Large intestine (tissue), 3 donors: ENCODE measurements around the gene NRXN3. TPM values are rescaled to one million over a fixed set of nuclear protein-coding genes. Genes with fewer than 3 reads are reported as not detected.

Experiments used
- DNase-seq, 2 donors: peaks; one replicate each; pipeline versions ENCODE4 v3.0.0 to v3.0.0-alpha.2; 2013
- H3K27ac ChIP-seq: one replicate; pipeline ENCODE4 v1.5.1; 2013; ENCODE audit warnings: low read length
- H3K27me3 ChIP-seq: 2 replicates; pipeline ENCODE4 v1.6.1; 2013; ENCODE audit warnings: low read length; ENCODE audit not compliant: control insufficient read depth, insufficient read depth
- H3K36me3 ChIP-seq: 2 replicates; pipeline ENCODE4 v1.6.1; 2013; ENCODE audit warnings: low read length; ENCODE audit not compliant: control insufficient read depth, insufficient read depth
- H3K4me1 ChIP-seq: one replicate; pipeline ENCODE4 v1.6.1; 2013; ENCODE audit warnings: low read length; ENCODE audit not compliant: control insufficient read depth, insufficient read depth
- H3K4me3 ChIP-seq: one replicate; pipeline ENCODE4 v1.5.1; 2013; ENCODE audit warnings: low read length
- H3K9me3 ChIP-seq: one replicate; pipeline ENCODE4 v1.6.1; 2013; ENCODE audit warnings: mild to moderate bottlenecking, low read depth, low read length, moderate library complexity; ENCODE audit not compliant: control insufficient read depth
- WGBS: methylation state at CpG from one replicate; pipeline ENCODE4 v1.1.5; 2013; ENCODE audit warnings: low lambda C conversion rate; ENCODE audit not compliant: insufficient coverage; 5-methylcytosine and 5-hydroxymethylcytosine counted together
- polyA plus RNA-seq: library from polyadenylated mRNA; unstranded; fragments of 120-200 nt; gene quantifications from one replicate; pipeline ENCODE4 v1.2.1, GENCODE V29; 2013

The NRXN3 gene
- polyA plus RNA-seq, 1 donor, result 12.8 TPM

DNA sequence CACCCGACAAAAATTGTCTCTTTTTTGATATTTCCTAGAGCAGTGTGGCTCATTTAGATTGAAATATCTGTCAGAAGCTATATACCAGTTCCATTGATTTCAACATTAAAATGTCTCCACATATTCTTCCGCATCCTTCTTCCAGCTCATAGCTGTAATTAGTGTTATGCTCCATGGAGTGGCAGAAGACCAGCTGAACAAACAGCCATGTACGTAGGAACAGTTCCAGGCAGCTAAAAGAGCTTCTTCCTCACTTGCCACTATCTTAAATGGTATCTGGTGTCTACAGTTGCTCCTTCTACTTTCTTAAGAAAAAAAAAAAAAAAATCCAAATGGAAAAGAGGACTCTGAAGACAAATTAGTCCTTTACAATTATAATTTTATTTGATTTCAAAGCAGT, 1193.1 kb downstream of the NRXN3 start:
- no peak for DNase-seq
- Histone ChIP-seq H3K4me1 (no peaks in the 10 kb centered on the region), H3K9me3 (no peaks in the 10 kb centered on the region), H3K36me3 (no peaks in the 10 kb centered on the region), H3K27ac (no peak overlapping the region), H3K4me3 (no peak overlapping the region), H3K27me3 (no peaks in the 10 kb centered on the region)
- 100% methylated on average over 1 of the region's 3 CpGs for WGBS

DNA sequence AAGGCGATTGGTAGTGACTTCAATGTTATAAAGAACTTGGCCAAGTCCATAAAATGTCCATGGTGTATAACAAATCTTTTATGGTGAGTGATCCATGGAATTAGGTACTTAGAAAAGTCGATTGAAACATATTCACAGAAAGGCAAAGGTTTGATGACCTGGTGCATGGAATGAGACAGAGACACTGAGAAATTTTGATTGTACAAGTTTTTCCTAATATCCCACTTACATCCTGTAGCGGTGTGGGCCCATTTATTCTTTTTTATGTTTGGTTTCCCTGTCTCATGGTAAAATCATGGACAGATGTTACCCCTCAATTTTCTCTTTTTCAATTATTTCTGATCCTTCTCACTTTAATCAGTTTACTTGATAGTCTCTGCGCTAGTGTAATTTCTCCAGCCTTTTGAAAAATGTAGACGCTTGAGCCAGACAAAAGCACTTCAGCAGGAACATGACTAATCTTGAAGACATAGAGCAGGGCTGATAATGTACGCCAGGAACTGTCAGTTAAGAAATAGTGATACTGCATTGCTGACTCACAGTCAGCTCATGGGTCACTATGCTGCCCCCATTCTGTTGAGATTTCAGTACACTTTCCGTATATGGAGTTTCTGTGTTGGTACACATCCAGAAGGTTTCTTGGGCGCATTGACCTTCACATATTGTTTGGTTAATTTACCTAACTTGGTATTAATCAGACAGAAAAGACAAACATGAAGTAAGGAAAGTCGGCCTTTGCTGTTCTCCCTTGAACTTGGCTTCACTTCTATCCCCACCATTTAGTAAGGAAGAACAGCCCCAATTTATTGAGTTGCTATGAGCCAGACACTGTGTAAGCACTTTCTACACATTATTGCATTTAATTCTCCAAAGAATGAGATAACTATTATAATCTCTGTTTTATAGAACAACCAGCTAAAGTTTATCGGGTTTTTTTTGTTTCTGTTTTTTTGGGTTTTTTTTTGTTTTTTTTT, 1199.5 kb downstream of the NRXN3 start:
- H3K4me1 ChIP-seq, result no peaks in the 10 kb centered on the region
- H3K9me3 ChIP-seq, result no peaks in the 10 kb centered on the region
- H3K36me3 ChIP-seq, result no peaks in the 10 kb centered on the region
- no peaks in the 10 kb centered on the region for H3K27me3 ChIP-seq
- no peak overlapping the region for H3K27ac ChIP-seq
- 94% methylated on average over 5 of the region's 10 CpGs for WGBS
- peak; percentile 19 to 55 for DNase-seq
- H3K4me3 ChIP-seq, result no peak overlapping the region

- H3K4me1 ChIP-seq, result no peaks in the 10 kb centered on the region
- no peaks in the 10 kb centered on the region for H3K36me3 ChIP-seq
- DNase-seq, result no peak
- no CpG with 5 or more reads among the region's 1 CpG for WGBS
- H3K9me3 ChIP-seq, result no peaks in the 10 kb centered on the region
- H3K4me3 ChIP-seq, result no peak overlapping the region
- no peaks in the 10 kb centered on the region for H3K27me3 ChIP-seq
- H3K27ac ChIP-seq, result no peak overlapping the region
Observed at GRCh38 chr14:79370969-79371368, 1200.8 kb downstream of the NRXN3 start.

GRCh38 chr14:79373451-79373850, 1203.3 kb downstream of the NRXN3 start:
- 93% methylated on average over 5 of the region's 6 CpGs for WGBS
- H3K9me3 ChIP-seq, result no peaks in the 10 kb centered on the region

GRCh38 chr14:79375356-79375755, 1205.2 kb downstream of the NRXN3 start:
- Histone ChIP-seq H3K4me3 (no peak overlapping the region), H3K36me3 (no peaks in the 10 kb centered on the region), H3K27ac (no peak overlapping the region), H3K4me1 (no peaks in the 10 kb centered on the region), H3K9me3 (no peaks in the 10 kb centered on the region), H3K27me3 (no peaks in the 10 kb centered on the region)
- WGBS, result no CpG with 5 or more reads among the region's 7 CpGs
- DNase-seq, result no peak

More at GRCh38 chr14:79373451-79373850, 1203.3 kb downstream of the NRXN3 start:
- H3K4me3 ChIP-seq, result no peak overlapping the region
- no peak for DNase-seq
- no peak overlapping the region for H3K27ac ChIP-seq
- H3K36me3 ChIP-seq, result no peaks in the 10 kb centered on the region
- no peaks in the 10 kb centered on the region for H3K27me3 ChIP-seq
- H3K4me1 ChIP-seq, result no peaks in the 10 kb centered on the region

- Histone ChIP-seq H3K36me3 (no peaks in the 10 kb centered on the region), H3K4me3 (no peak overlapping the region), H3K9me3 (no peaks in the 10 kb centered on the region), H3K27ac (no peak overlapping the region), H3K27me3 (no peaks in the 10 kb centered on the region), H3K4me1 (no peaks in the 10 kb centered on the region)
- WGBS, result no CpG with 5 or more reads among the region's 1 CpG
- no peak for DNase-seq
Observed at GRCh38 chr14:79376557-79376956, 1206.4 kb downstream of the NRXN3 start.

DNA sequence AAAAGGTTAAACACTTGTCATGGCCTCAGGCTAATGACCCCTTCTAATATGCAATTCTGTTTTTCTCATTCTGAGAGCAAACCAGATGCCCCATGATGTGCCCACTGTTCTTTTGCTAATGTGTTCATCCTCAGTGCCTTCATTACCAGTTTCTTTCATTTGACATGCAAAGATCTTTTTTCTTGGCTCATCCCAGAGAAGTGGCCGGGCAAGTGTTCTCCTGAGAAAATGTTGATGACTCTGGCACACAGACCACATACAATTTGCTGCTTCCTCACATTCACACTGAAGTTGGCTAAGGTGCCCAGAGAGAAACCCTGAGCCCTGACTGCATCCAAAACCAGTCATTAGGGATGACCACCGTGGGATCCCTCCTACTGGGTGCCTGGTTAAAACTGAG, 1207.8 kb downstream of the NRXN3 start:
- H3K27me3 ChIP-seq, result no peaks in the 10 kb centered on the region
- no peak overlapping the region for H3K4me3 ChIP-seq
- no peak for DNase-seq
- no peaks in the 10 kb centered on the region for H3K36me3 ChIP-seq
- no peaks in the 10 kb centered on the region for H3K4me1 ChIP-seq
- 80% methylated on average over 1 of the region's 2 CpGs for WGBS
- no peak overlapping the region for H3K27ac ChIP-seq
- no peaks in the 10 kb centered on the region for H3K9me3 ChIP-seq

DNA sequence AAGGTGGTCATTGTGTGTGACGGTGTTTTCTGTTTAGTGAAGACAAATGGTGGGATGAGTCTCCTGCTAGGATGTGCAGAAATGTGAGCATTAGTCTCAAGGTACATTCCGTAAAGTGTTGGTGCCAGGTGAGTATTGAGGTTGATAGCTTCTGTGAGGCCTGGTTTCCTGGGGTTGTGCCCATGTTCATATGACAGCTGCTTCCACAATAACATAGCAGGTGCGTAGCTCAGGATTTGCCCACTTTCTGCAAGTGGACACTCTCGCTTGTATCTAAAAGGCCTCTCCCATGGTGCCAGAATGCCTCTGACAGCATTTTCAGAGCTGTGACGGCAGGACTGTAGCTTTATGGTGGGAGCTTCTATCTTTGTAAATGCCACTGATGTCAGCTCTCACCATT, 1209.1 kb downstream of the NRXN3 start:
- Histone ChIP-seq H3K4me1 (no peaks in the 10 kb centered on the region), H3K36me3 (no peaks in the 10 kb centered on the region), H3K9me3 (no peaks in the 10 kb centered on the region), H3K27me3 (no peaks in the 10 kb centered on the region), H3K4me3 (no peak overlapping the region), H3K27ac (no peak overlapping the region)
- WGBS, result no CpG with 5 or more reads among the region's 5 CpGs
- no peak for DNase-seq

DNA sequence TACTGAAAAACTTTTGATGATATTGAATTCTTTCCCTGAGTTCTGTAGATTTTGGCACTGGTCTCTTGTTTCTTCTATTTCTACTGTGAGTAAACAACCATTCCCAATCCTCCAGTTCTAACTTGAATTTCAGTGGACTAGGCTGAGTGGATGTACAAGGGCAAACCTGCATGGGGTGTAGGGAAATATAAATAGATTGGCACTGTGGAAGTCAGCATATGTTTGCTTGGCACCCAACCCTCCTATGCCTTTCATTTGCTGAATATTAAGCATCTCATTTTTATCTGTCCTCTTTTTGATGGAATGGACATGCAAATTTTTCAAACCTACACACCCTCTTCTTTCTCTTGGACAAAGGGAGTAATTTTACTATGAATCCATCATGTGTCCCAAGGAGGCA, 1212.9 kb downstream of the NRXN3 start:
- Histone ChIP-seq H3K4me1 (no peaks in the 10 kb centered on the region), H3K9me3 (no peaks in the 10 kb centered on the region), H3K27me3 (no peaks in the 10 kb centered on the region), H3K4me3 (no peak overlapping the region), H3K27ac (no peak overlapping the region), H3K36me3 (no peaks in the 10 kb centered on the region)
- no peak for DNase-seq

DNA sequence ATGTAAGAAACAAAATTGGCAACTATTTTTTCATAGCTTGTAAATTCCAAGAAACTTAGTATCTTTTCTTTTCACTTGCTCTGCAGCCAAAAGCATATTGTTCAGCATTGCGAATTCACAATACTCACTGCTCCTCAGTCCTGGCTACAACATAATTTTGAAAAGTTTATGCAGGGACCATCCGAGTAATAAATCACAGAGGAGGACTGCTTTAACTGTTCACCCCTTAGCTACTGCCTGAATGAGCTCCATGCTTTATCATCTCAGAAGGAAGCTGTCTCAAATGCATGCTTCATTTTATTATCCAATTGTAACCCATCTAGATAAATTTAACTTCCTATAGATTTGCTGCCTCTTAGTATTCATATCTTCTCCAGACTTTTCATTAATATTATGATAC, 1213.3 kb downstream of the NRXN3 start:
- H3K9me3 ChIP-seq, result no peaks in the 10 kb centered on the region
- no peak overlapping the region for H3K4me3 ChIP-seq
- DNase-seq, result no peak
- WGBS, result 83% methylated on average over 1 of the region's 2 CpGs
- H3K27me3 ChIP-seq, result no peaks in the 10 kb centered on the region
- no peak overlapping the region for H3K27ac ChIP-seq
- H3K4me1 ChIP-seq, result no peaks in the 10 kb centered on the region
- no peaks in the 10 kb centered on the region for H3K36me3 ChIP-seq

DNA sequence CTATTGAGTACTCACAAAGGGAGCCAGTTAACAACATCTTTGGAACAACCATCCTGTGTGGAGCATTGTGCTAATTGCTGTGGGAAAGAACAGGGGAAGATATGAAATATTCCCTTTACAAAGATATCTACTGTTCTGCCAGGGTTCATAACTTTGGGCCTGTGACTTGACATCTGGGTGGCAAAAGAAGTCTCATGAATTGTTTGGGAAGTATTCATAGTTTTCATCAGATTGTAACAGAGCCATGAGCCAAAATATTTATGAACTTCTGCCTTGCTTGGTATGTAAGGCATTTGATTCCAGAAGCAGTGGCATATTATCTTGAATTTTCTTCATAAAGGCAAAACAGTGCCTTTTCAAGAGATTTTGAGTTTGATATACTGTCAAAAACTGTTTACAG, 1224.9 kb downstream of the NRXN3 start:
- Histone ChIP-seq H3K36me3 (no peaks in the 10 kb centered on the region), H3K27me3 (no peaks in the 10 kb centered on the region), H3K4me1 (no peaks in the 10 kb centered on the region), H3K4me3 (no peak overlapping the region), H3K9me3 (no peaks in the 10 kb centered on the region), H3K27ac (no peak overlapping the region)
- DNase-seq, result peak in 1 of 2 donors; percentile 6
